A673 (cell line): ENCODE results near the gene RPS6KA2.

Experiments used
- EZH2 ChIP-seq: fragments of 200-600 bp; sonication (generic); IDR thresholded peaks from 2 replicates; pipeline ENCODE4 v1.6.1; 2017; ENCODE audit warnings: borderline replicate concordance, low read depth, mild to moderate bottlenecking, mixed read lengths, antibody characterized with exemption, low read length; ENCODE audit not compliant: poor library complexity, severe bottlenecking
- TF ChIP-seq, protein P1 (sequence below): fragments of 300-800, 200-600 bp; sonication (generic); conservative IDR thresholded peaks from 2 replicates; pipeline ENCODE4 v1.5.1; 2017; ENCODE audit warnings: low read depth, mild to moderate bottlenecking, antibody characterized with exemption, low read length, moderate library complexity, mixed read lengths

DNA sequence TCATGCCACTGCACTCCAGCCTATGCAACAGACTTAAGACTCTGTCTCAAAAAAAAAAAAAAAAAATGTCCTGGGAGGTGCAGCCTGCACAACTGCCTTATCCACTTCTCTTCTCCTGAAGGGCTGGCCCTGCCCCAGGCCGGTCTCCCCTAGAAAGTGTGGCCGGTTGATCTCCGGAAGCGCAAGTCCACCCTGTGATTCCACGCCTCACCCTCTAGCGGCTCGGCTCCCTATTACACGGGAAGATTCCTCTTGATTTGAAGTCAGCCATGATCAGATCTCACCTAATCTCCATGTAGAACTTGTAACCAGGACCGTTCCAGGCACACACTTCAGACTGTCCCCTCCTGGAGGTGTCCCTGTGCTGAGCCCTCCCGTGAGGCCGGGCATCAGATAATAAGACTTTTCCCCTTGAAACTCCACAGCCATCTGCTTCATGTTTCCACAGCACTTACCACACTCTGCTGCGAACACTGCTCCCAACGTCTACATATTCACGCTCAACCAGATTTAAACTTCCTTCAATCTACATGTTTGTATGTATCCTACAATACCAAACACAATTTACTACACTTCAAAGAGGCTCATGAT lies 49.3 kb upstream of the RPS6KA2 start:
- TF ChIP-seq, protein P1, sequence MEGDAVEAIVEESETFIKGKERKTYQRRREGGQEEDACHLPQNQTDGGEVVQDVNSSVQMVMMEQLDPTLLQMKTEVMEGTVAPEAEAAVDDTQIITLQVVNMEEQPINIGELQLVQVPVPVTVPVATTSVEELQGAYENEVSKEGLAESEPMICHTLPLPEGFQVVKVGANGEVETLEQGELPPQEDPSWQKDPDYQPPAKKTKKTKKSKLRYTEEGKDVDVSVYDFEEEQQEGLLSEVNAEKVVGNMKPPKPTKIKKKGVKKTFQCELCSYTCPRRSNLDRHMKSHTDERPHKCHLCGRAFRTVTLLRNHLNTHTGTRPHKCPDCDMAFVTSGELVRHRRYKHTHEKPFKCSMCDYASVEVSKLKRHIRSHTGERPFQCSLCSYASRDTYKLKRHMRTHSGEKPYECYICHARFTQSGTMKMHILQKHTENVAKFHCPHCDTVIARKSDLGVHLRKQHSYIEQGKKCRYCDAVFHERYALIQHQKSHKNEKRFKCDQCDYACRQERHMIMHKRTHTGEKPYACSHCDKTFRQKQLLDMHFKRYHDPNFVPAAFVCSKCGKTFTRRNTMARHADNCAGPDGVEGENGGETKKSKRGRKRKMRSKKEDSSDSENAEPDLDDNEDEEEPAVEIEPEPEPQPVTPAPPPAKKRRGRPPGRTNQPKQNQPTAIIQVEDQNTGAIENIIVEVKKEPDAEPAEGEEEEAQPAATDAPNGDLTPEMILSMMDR, result no peak
- no peak for TF ChIP-seq EZH2
